HG03378 (cell line): ENCODE results near the gene ZNF211.
A peak's percentile ranks its signal among the peaks of the same experiment; 100 is the strongest.

Experiments used
- ATAC-seq: cut with Tn5 transposase; IDR thresholded peaks from one replicate; pipeline ENCODE4 v1.9.1; 2021; ENCODE audit warnings: mild to moderate bottlenecking, moderate library complexity; ENCODE audit not compliant: unreplicated experiment

Gene ZNF211

DNA sequence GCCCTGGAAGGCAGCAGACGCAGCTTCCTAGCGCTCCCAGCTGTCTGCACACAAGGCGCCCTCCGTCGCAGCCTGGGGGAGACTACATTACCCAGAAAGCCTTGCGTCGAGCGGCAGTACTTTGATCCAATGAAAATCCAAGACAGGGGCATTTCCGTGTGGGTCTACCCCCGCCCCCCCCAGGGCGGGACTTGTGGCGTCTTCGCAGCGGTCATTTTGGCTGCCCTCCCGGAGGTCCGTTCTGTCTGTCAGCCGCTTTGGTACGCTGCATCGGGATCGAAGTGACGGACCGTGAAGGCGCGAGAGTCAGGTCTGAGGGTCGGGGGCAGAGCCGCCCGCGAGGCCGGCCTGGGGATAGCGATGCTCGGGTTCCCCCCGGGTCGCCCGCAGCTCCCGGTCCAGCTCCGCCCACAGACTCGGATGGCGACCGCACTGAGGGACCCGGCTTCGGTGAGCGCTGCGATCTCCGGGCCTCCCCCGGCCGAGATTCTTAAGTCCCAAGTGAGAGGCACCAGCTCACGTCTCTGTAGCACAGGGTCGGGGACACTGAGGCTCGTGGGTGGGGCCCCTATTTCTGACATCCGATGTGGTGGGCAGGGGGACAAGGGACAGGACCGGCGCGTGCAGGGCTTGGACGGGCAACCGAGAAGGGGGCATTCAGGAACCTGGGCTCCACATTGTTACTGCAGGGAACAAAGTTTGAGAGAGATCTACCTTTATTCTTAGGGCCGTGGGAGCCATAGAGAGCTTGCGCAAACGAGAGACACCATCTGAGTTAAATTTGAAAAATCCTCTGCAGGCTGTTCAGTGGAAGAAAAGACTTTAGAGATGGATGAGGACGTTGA is at the start of gene ZNF211:
TSS of gene ZNF211 (plus strand) at position 182 of the 845 bp plus-strand sequence. CDS start at position 361, 179 bp downstream.
- peak; percentile 96 for ATAC-seq

- ATAC-seq, result peak; percentile 70
Observed at GRCh38 chr19:57583521-57584416, 49.2 kb upstream of the ZNF211 start, which contains the start of gene ZIK1. Gene ZIK1 (plus strand): TSS chr19:57584145. CDS start chr19:57584357, 212 bp downstream.

DNA sequence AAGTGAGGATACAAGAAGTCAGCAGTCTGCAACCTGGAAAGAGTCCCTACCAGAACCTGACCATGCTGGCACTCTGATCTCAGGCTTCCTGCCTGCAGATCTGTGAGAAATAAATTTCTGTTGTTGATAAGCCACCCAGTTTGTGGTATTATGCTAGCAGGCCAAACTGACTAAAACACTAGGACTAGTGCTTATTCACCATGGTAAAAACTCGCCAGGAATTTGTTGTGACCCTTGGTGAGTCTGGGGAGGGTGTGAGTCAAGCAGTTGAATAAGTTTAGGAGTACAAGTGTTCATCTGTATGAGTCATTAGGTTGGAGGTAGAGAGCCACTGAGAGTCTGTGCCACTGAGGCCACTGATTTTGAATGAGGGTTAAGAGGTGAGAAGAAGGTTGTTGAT is 45.4 kb upstream of the ZNF211 start:
- ATAC-seq, result no peak

DNA sequence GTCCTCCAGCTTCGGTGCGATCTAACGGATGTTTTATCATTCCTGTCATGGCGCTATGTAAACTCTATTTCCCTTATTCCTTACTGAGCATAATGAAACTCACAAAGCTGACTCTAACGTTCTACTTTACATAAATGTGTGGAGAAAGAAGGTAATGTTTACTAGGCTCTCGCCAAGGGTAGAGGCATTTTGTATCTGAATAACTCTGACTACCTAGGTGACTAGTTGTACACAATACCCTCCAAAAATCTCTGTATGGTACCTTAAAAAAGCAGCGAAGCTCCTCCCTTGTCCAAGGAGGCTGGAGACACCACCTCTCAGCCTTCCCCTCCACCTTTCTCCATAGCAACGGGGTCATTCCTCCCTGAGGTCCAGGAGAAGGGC is 33.6 kb upstream of the ZNF211 start:
- ATAC-seq, result no peak

DNA sequence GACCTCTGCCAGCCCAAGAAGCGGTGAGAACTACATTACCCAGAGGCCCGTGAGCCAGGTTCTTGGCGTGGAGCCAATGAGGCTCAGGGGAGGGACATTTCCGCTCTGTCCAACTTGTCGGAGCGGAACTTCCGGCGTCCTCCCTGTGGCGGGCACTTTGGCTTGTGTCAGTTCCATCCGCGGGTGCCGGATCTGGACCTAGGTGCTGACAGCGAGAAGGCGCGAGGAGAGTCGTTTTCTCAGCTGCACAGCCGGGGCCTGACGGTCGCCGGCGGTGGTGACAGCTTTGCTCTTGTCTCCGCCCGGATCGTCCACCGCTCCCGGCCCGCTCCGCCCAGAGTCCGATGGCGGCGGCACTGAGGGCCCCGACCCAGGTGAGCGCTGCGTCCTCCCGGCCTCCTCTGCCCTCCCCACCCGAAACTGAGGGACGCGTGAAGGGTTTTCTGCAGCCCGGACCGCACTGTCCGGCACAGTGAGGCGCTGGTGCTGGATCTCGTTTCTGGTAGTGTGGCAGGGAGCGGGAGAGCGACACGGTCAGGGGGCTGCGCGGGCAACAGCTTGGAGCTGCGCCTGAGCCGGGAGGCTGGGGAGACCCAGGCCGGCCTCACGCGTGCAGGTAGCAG is 33.1 kb upstream of the ZNF211 start, which contains the start of gene ZNF530:
TSS of gene ZNF530 (plus strand) at position 125 of the 623 bp plus-strand sequence. CDS start 4,461 bp downstream, outside the sequence.
- ATAC-seq, result peak; percentile 85

DNA sequence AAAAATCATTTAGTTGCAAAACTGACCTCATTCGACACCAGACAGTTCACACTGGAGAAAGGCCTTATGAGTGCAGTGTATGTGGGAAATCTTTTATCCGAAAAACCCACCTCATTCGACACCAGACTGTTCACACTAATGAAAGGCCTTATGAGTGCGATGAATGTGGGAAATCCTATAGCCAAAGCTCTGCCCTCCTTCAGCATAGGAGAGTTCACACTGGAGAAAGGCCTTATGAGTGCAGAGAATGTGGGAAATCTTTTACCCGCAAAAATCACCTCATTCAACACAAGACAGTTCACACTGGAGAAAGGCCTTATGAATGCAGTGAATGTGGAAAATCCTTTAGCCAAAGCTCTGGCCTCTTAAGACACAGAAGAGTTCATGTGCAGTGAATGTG is 26.0 kb upstream of the ZNF211 start:
- no peak for ATAC-seq

DNA sequence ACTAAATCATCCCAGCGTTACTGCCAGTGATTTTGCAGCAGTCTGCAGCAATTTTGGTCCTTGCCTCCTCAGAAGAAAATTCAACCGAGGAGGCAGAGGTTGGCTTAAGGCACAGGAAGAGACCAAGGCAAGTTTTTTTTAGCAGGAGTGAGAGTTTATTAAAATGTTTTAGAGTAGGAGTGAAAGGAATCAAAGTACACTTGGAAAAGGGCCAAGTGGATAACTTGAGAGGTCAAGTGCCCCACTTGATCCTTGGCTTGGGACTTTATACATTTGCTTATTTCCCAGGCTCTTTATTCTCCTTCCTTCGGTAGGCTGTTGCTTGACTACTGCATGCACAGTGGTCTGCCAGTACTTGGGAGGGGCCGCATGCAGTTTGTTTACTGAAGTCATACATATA is 21.9 kb upstream of the ZNF211 start:
- no peak for ATAC-seq

- peak; percentile 75 for ATAC-seq
Observed at GRCh38 chr19:57613941-57614743, 18.8 kb upstream of the ZNF211 start, which contains the start of gene ZNF134. Gene ZNF134 (plus strand): TSS chr19:57614242. CDS start chr19:57619469, 5,227 bp downstream.

- no peak for ATAC-seq
Observed at GRCh38 chr19:57615346-57615745, 17.6 kb upstream of the ZNF211 start.

- ATAC-seq, result no peak
Observed at GRCh38 chr19:57620673-57621348, 12.2 kb upstream of the ZNF211 start.

DNA sequence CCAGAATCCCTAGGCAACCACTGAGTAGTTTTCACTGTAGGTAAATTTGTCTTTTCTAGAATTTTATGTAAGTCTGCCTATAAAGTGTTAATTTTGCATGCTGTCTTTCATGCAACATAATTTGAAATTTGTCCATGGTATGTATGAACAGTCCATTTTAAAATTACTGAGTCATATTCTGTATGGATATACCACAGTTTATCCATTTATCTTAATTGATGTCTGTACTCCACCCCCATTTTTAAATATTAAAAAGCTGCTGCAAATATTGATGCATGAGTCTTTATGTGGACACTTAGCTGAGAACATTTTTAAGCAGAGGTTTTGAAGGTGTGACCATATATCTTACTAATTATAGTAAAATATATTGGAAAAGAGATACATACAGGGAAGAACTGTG is 9.9 kb upstream of the ZNF211 start:
- ATAC-seq, result no peak

- ATAC-seq, result no peak
Observed at GRCh38 chr19:57633832-57634131, 814 bp downstream of the ZNF211 start.

DNA sequence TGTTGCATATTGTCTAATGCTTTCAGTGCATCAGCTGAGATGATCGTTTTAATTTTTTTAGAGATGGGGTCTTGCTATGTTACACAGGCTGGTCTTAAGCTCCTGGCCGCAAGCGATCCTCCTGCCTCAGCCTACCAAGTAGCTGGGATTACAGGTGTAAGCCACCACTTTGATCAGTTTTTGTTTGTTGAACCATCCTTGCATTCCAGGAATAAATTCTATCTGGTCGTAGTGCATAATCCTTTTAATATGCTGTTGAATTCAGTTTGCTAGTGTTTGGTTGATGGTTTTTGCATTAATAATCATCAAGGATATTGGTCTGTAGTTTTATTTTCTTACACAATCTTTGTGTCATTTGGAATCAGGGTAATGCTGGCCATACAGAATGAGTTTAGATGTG is 4.4 kb downstream of the ZNF211 start:
- no peak for ATAC-seq

- no peak for ATAC-seq
Observed at GRCh38 chr19:57641715-57642234, 8.8 kb downstream of the ZNF211 start.

- no peak for ATAC-seq
Observed at GRCh38 chr19:57642396-57643046, 9.6 kb downstream of the ZNF211 start.

GRCh38 chr19:57643734-57644133 is 10.8 kb downstream of the ZNF211 start:
- ATAC-seq, result no peak

GRCh38 chr19:57648331-57649003 is 15.5 kb downstream of the ZNF211 start:
- ATAC-seq, result no peak

DNA sequence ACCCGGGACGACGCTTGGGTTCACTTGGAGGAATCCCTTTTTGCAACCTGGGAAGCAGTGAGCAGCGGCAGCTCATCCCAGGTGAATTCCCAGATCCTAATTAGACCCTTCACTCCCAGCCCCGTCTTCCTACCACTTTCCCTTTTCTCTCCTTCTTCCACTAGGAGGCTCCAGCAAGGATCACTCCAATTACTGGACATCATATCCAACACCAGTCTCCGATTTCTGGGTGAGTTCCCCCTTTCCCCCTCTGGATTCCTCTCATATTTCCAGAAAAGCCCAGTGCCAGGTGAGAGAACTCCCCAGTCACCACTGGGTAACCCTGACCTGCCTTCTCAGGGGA is 18.7 kb downstream of the ZNF211 start:
- ATAC-seq, result no peak

GRCh38 chr19:57653689-57654088 is 20.7 kb downstream of the ZNF211 start:
- ATAC-seq, result no peak
